ENCODE results near the gene NRP1.

The NRP1 gene

DNA sequence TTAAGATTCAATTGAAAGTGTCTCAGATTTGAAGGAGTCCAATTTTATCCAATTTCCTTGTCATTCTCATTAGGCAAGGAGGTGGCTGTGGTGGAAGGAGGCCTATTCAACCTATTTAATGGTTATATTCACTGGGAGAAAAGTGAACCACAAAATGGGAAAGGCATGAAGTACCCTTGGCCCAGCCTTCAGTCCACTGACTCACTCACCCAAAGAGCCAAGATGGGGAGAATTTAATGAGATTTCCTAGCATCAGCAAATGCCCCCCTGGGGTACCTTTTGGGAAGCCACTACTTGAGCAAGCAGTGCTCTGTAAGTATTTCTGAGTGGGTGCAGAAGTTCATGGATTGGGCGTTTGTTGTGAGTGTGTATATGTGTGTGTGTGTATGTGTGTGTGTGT lies 144.1 kb downstream of the NRP1 start:
- Histone ChIP-seq H3K4me2 (ENCODE audit: low read depth, low read length) (no peak overlapping the region), H3F3A (ENCODE audit: insufficient read depth, low read length) (no peaks in the 10 kb centered on the region), H3K4me3 (ENCODE audit: low read length) (no peak overlapping the region), H3K9ac (ENCODE audit: low read length) (no peak overlapping the region), H3K9me2 (replicated peaks; ENCODE audit: insufficient read depth, low read length) (no peaks in the 10 kb centered on the region), H3K79me2 (ENCODE audit: low read length) (no peaks in the 10 kb centered on the region), H3K4me1 (ENCODE audit: low read length) (no peaks in the 10 kb centered on the region), H3K27ac (ENCODE audit: low read length) (no peak overlapping the region), H2AFZ (ENCODE audit: low read length) (no peak overlapping the region), H3K36me3 (replicated peaks; ENCODE audit: insufficient read depth, low read length) (no peaks in the 10 kb centered on the region), H3K9me3 (replicated peaks; ENCODE audit: insufficient read depth, low read length) (no peaks in the 10 kb centered on the region), H4K20me1 (ENCODE audit: insufficient read depth, low read length) (no peaks in the 10 kb centered on the region), H3K27me3 (replicated peaks; ENCODE audit: insufficient read depth, low read length) (no peaks in the 10 kb centered on the region)
- TF ChIP-seq EZH2 (optimal IDR thresholded peaks at IDR 0.05; ENCODE audit: low read depth, low read length) (no peak), EZH2phosphoT487 (IDR thresholded peaks at IDR 0.05; ENCODE audit: low read length) (no peak)
- TF ChIP-seq, protein P1, sequence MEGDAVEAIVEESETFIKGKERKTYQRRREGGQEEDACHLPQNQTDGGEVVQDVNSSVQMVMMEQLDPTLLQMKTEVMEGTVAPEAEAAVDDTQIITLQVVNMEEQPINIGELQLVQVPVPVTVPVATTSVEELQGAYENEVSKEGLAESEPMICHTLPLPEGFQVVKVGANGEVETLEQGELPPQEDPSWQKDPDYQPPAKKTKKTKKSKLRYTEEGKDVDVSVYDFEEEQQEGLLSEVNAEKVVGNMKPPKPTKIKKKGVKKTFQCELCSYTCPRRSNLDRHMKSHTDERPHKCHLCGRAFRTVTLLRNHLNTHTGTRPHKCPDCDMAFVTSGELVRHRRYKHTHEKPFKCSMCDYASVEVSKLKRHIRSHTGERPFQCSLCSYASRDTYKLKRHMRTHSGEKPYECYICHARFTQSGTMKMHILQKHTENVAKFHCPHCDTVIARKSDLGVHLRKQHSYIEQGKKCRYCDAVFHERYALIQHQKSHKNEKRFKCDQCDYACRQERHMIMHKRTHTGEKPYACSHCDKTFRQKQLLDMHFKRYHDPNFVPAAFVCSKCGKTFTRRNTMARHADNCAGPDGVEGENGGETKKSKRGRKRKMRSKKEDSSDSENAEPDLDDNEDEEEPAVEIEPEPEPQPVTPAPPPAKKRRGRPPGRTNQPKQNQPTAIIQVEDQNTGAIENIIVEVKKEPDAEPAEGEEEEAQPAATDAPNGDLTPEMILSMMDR (IDR thresholded peaks at IDR 0.05; ENCODE audit: low read length), result no peak
- DNase-seq, result no peak

DNA sequence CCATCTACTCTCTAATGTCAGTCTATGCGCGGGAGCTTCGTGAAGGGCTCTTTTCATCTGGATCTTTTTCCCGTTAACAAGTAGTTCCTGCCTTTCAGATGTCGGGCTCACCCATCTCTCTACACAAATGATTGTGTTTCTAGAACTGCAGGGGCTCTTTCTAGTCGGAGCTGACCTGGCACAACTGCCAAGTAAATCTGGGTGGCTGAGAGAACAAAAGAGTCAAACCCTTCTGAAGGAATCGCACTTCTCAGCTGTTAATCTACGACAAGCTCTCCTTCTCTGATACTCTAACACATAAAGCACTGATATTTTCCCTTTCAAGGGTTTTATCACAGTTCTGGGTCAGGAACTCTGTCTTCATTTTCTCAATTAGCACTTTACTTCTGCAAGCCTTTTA lies 144.7 kb downstream of the NRP1 start:
- Histone ChIP-seq H3K27me3 (replicated peaks; ENCODE audit: insufficient read depth, low read length) (no peaks in the 10 kb centered on the region), H2AFZ (ENCODE audit: low read length) (no peak overlapping the region), H4K20me1 (ENCODE audit: insufficient read depth, low read length) (no peaks in the 10 kb centered on the region), H3K79me2 (ENCODE audit: low read length) (no peaks in the 10 kb centered on the region), H3K4me1 (ENCODE audit: low read length) (no peaks in the 10 kb centered on the region), H3K4me3 (ENCODE audit: low read length) (no peak overlapping the region), H3K9me3 (replicated peaks; ENCODE audit: insufficient read depth, low read length) (no peaks in the 10 kb centered on the region), H3K4me2 (ENCODE audit: low read depth, low read length) (no peak overlapping the region), H3K9ac (ENCODE audit: low read length) (no peak overlapping the region), H3F3A (ENCODE audit: insufficient read depth, low read length) (no peaks in the 10 kb centered on the region), H3K36me3 (replicated peaks; ENCODE audit: insufficient read depth, low read length) (no peaks in the 10 kb centered on the region), H3K9me2 (replicated peaks; ENCODE audit: insufficient read depth, low read length) (no peaks in the 10 kb centered on the region), H3K27ac (ENCODE audit: low read length) (no peak overlapping the region)
- DNase-seq, result no peak
- TF ChIP-seq EZH2phosphoT487 (IDR thresholded peaks at IDR 0.05; ENCODE audit: low read length) (no peak), EZH2 (optimal IDR thresholded peaks at IDR 0.05; ENCODE audit: low read depth, low read length) (no peak)
- TF ChIP-seq, protein P1 (IDR thresholded peaks at IDR 0.05; ENCODE audit: low read length), result no peak

DNA sequence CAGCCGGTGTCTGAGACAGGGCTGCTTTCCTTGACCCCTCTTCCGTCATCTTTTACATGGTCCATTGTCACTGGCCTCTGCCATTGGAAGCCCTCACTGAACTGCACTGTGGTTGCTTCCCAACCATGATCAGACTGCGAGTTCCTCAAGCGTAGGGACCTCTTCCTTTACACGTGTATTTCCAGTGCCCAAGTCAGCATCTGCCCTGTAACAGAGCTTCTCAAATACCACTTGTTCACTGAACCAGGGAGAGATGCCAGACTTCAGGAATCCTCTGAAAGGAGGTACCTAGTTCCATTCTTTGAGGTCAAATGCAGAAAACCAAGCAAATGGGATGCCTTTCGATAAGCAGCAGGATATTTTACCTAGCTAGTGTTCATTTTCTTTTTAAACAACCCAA lies 145.1 kb downstream of the NRP1 start:
- no peaks in the 10 kb centered on the region for H3K9me3 ChIP-seq (replicated peaks; ENCODE audit: insufficient read depth, low read length)
- TF ChIP-seq, protein P1 (IDR thresholded peaks at IDR 0.05; ENCODE audit: low read length), result no peak
- TF ChIP-seq EZH2 (optimal IDR thresholded peaks at IDR 0.05; ENCODE audit: low read depth, low read length) (no peak), EZH2phosphoT487 (IDR thresholded peaks at IDR 0.05; ENCODE audit: low read length) (no peak)
- no peaks in the 10 kb centered on the region for H3K9me2 ChIP-seq (replicated peaks; ENCODE audit: insufficient read depth, low read length)
- H3K79me2 ChIP-seq (ENCODE audit: low read length), result no peaks in the 10 kb centered on the region
- no peak overlapping the region for H3K4me3 ChIP-seq (ENCODE audit: low read length)
- H3K27ac ChIP-seq (ENCODE audit: low read length), result no peak overlapping the region
- no peak overlapping the region for H3K4me2 ChIP-seq (ENCODE audit: low read depth, low read length)
- H2AFZ ChIP-seq (ENCODE audit: low read length), result no peak overlapping the region
- H3K9ac ChIP-seq (ENCODE audit: low read length), result no peak overlapping the region
- H3F3A ChIP-seq (ENCODE audit: insufficient read depth, low read length), result no peaks in the 10 kb centered on the region
- no peaks in the 10 kb centered on the region for H3K4me1 ChIP-seq (ENCODE audit: low read length)
- no peaks in the 10 kb centered on the region for H3K36me3 ChIP-seq (replicated peaks; ENCODE audit: insufficient read depth, low read length)
- no peak for DNase-seq
- no peaks in the 10 kb centered on the region for H4K20me1 ChIP-seq (ENCODE audit: insufficient read depth, low read length)
- no peaks in the 10 kb centered on the region for H3K27me3 ChIP-seq (replicated peaks; ENCODE audit: insufficient read depth, low read length)
